ENCODE measurements around the gene C17orf113. TPM values are rescaled to one million over a fixed set of nuclear protein-coding genes. Genes with fewer than 3 reads are reported as not detected.

C17orf113 gene
- total and polyA plus RNA-seq, 2 donors (not counting 1 experiment from before 2014, with no cell fraction given), result 0.07 to 0.66 TPM

GRCh38 chr17:42038221-42038973, 12.0 kb downstream of the C17orf113 start:
- TF ChIP-seq CTCF (conservative IDR thresholded peaks at IDR 0.05 in 1 of 2, IDR thresholded peaks at IDR 0.05 in 1 of 2; ENCODE audit: low read depth in 1 of 2, low read length in 2 of 2) (no peak), EZH2 (IDR thresholded peaks at IDR 0.05; ENCODE audit: low read length, missing control alignments) (no peak)
- Histone ChIP-seq H4K20me1 (ENCODE audit: control insufficient read depth, extremely low read depth, insufficient read depth, low read length) (no peaks in the 10 kb centered on the region), H3K79me2 (ENCODE audit: control insufficient read depth, insufficient read depth, low read length) (no peaks in the 10 kb centered on the region), H3K36me3 (ENCODE audit: control insufficient read depth, insufficient read depth, low read length) (no peaks in the 10 kb centered on the region), H3K4me1 (ENCODE audit: control insufficient read depth, extremely low read depth, insufficient read depth, low read length) (no peaks in the 10 kb centered on the region), H3K4me3 (replicated peaks in 1 of 4; ENCODE audit: control extremely low read depth in 1 of 4, insufficient read depth in 1 of 4, low read depth in 3 of 4, low read length in 4 of 4) (no peak overlapping the region), H2AFZ (ENCODE audit: low read length) (no peak overlapping the region), H3K27ac (ENCODE audit: insufficient read depth, low read length) (no peak overlapping the region), H3K27me3 (ENCODE audit: control insufficient read depth, insufficient read depth, low read length) (no peaks in the 10 kb centered on the region), H3K9me3 (ENCODE audit: control insufficient read depth, insufficient read depth, low read depth, low read length) (no peaks in the 10 kb centered on the region), H3K9ac (ENCODE audit: insufficient read depth, low read length) (no peak overlapping the region), H3K4me2 (ENCODE audit: extremely low read depth, insufficient read depth, low read length) (no peak overlapping the region)
- DNase-seq (ENCODE audit: low read depth in 2 of 2), result no peak

- Histone ChIP-seq H3K4me2 (ENCODE audit: extremely low read depth, insufficient read depth, low read length) (no peak overlapping the region), H3K9ac (ENCODE audit: insufficient read depth, low read length) (no peak overlapping the region), H2AFZ (ENCODE audit: low read length) (no peak overlapping the region), H3K79me2 (ENCODE audit: control insufficient read depth, insufficient read depth, low read length) (no peaks in the 10 kb centered on the region), H4K20me1 (ENCODE audit: control insufficient read depth, extremely low read depth, insufficient read depth, low read length) (no peaks in the 10 kb centered on the region), H3K9me3 (ENCODE audit: control insufficient read depth, insufficient read depth, low read depth, low read length) (no peaks in the 10 kb centered on the region), H3K27me3 (ENCODE audit: control insufficient read depth, insufficient read depth, low read length) (peaks cover 2% of the 10 kb centered on the region), H3K36me3 (ENCODE audit: control insufficient read depth, insufficient read depth, low read length) (no peaks in the 10 kb centered on the region), H3K4me3 (replicated peaks in 1 of 4; ENCODE audit: control extremely low read depth in 1 of 4, insufficient read depth in 1 of 4, low read depth in 3 of 4, low read length in 4 of 4) (no peak overlapping the region), H3K4me1 (ENCODE audit: control insufficient read depth, extremely low read depth, insufficient read depth, low read length) (no peaks in the 10 kb centered on the region), H3K27ac (ENCODE audit: insufficient read depth, low read length) (no peak overlapping the region)
- TF ChIP-seq CTCF (conservative IDR thresholded peaks at IDR 0.05 in 1 of 2, IDR thresholded peaks at IDR 0.05 in 1 of 2; ENCODE audit: low read depth in 1 of 2, low read length in 2 of 2) (no peak), EZH2 (IDR thresholded peaks at IDR 0.05; ENCODE audit: low read length, missing control alignments) (no peak)
- DNase-seq (ENCODE audit: low read depth in 2 of 2), result no peak
These were observed 16.3 kb downstream of the C17orf113 start for GRCh38 chr17:42034059-42034458.

- no peaks in the 10 kb centered on the region for H3K36me3 ChIP-seq (ENCODE audit: control insufficient read depth, insufficient read depth, low read length)
- H3K27me3 ChIP-seq (ENCODE audit: control insufficient read depth, insufficient read depth, low read length), result peaks cover 2% of the 10 kb centered on the region
- no peaks in the 10 kb centered on the region for H3K79me2 ChIP-seq (ENCODE audit: control insufficient read depth, insufficient read depth, low read length)
- no peak overlapping the region for H3K27ac ChIP-seq (ENCODE audit: insufficient read depth, low read length)
- no peak overlapping the region for H3K4me2 ChIP-seq (ENCODE audit: extremely low read depth, insufficient read depth, low read length)
- H3K9me3 ChIP-seq (ENCODE audit: control insufficient read depth, insufficient read depth, low read depth, low read length), result no peaks in the 10 kb centered on the region
- no peak overlapping the region for H3K9ac ChIP-seq (ENCODE audit: insufficient read depth, low read length)
- H3K4me3 ChIP-seq (replicated peaks in 1 of 4; ENCODE audit: control extremely low read depth in 1 of 4, insufficient read depth in 1 of 4, low read depth in 3 of 4, low read length in 4 of 4), result no peak overlapping the region
- no peak overlapping the region for H2AFZ ChIP-seq (ENCODE audit: low read length)
- no peaks in the 10 kb centered on the region for H4K20me1 ChIP-seq (ENCODE audit: control insufficient read depth, extremely low read depth, insufficient read depth, low read length)
- TF ChIP-seq CTCF (conservative IDR thresholded peaks at IDR 0.05 in 1 of 2, IDR thresholded peaks at IDR 0.05 in 1 of 2; ENCODE audit: low read depth in 1 of 2, low read length in 2 of 2) (no peak), EZH2 (IDR thresholded peaks at IDR 0.05; ENCODE audit: low read length, missing control alignments) (no peak)
- no peak for DNase-seq (ENCODE audit: low read depth in 2 of 2)
- H3K4me1 ChIP-seq (ENCODE audit: control insufficient read depth, extremely low read depth, insufficient read depth, low read length), result no peaks in the 10 kb centered on the region
These were observed 18.8 kb downstream of the C17orf113 start for GRCh38 chr17:42031584-42031983.
